ENCODE results near the gene CACNA2D1.

The CACNA2D1 gene

GRCh38 chr7:82428186-82428961, 15.2 kb downstream of the CACNA2D1 start:
- no peak for TF ChIP-seq FOXP2 (optimal IDR thresholded peaks at IDR 0.05; ENCODE audit: borderline replicate concordance, extremely low read depth, extremely low read length, insufficient read depth)

DNA sequence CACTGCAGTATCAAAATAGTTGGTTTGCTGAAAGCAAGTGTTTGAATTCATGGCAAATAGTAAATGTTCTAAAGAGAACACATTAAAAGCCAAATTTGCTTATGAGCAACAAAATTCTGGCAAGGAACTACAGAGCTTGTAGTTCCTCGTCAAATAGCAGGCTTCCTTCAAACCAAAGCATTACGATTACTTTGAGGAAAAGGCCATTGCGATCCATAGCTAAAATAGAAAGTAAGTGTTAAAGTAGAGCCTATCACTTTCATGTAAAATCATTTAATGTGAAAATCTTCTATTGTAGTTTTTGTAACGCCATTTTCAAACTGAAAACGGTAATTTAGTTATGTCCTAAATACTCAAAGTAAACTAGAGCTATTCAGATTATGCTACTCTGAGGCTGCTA, 20.1 kb downstream of the CACNA2D1 start:
- no peak for TF ChIP-seq POLR2AphosphoS5 (IDR thresholded peaks at IDR 0.05; ENCODE audit: low read depth, low read length)
- TF ChIP-seq REST (IDR thresholded peaks at IDR 0.05; ENCODE audit: insufficient read depth in 1 of 2, low read depth in 2 of 2, low read length in 2 of 2): no peak
- no peak for TF ChIP-seq TAF1 (IDR thresholded peaks at IDR 0.05; ENCODE audit: borderline replicate concordance, insufficient read depth, low read length)
- TF ChIP-seq SIN3A (IDR thresholded peaks at IDR 0.05; ENCODE audit: borderline replicate concordance, insufficient read depth, low read length): no peak
- TF ChIP-seq FOXP2 (optimal IDR thresholded peaks at IDR 0.05; ENCODE audit: borderline replicate concordance, extremely low read depth, extremely low read length, insufficient read depth): no peak

DNA sequence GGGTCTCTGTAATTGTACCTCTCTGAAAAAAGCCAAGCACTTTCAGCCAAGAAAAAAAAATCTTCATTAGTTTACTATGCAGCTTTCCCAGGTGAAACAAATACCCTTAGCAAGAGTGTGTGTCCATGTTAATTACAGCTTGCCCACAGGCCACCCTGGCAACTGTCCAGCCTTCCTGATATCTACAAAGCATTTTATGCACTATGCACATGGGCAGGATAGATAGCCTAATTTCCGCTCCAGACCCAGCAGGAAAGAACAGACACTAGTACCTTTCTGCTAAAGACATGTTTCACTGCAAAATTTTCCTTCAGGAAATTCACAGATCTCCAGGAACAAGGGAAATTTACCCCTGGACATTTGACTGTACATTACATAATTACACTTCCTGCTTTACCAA, 24.4 kb downstream of the CACNA2D1 start:
- TF ChIP-seq REST (IDR thresholded peaks at IDR 0.05; ENCODE audit: insufficient read depth in 1 of 2, low read depth in 2 of 2, low read length in 2 of 2) (no peak), SIN3A (IDR thresholded peaks at IDR 0.05; ENCODE audit: borderline replicate concordance, insufficient read depth, low read length) (no peak), TAF1 (IDR thresholded peaks at IDR 0.05; ENCODE audit: borderline replicate concordance, insufficient read depth, low read length) (no peak)

GRCh38 chr7:82417898-82418297, 25.7 kb downstream of the CACNA2D1 start:
- no peak for TF ChIP-seq TAF1 (IDR thresholded peaks at IDR 0.05; ENCODE audit: borderline replicate concordance, insufficient read depth, low read length)
- no peak for TF ChIP-seq FOXP2 (optimal IDR thresholded peaks at IDR 0.05; ENCODE audit: borderline replicate concordance, extremely low read depth, extremely low read length, insufficient read depth)
- TF ChIP-seq SIN3A (IDR thresholded peaks at IDR 0.05; ENCODE audit: borderline replicate concordance, insufficient read depth, low read length): no peak
- no peak for TF ChIP-seq POLR2AphosphoS5 (IDR thresholded peaks at IDR 0.05; ENCODE audit: low read depth, low read length)
- no peak for TF ChIP-seq REST (IDR thresholded peaks at IDR 0.05; ENCODE audit: insufficient read depth in 1 of 2, low read depth in 2 of 2, low read length in 2 of 2)

DNA sequence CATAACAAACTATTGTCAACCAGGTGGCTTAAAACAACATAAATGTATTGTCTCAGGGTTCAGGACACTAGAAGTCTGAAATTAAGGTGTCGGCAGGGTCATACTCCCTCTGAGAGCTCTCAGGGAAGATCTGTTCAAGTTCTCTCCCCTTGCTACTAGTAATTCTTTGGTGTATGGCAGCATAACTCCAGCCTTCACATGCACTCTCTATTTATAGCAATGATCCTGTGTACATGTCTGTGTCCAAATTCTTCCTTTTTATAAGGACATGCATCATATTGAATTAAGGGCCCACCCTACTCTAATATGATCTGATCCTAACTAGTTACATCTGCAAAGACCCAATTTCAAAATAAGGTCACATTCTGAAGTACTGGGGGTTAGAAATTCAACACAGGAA, 27.2 kb downstream of the CACNA2D1 start:
- TF ChIP-seq FOXP2 (optimal IDR thresholded peaks at IDR 0.05; ENCODE audit: borderline replicate concordance, extremely low read depth, extremely low read length, insufficient read depth) (no peak), REST (IDR thresholded peaks at IDR 0.05; ENCODE audit: insufficient read depth in 1 of 2, low read depth in 2 of 2, low read length in 2 of 2) (no peak), POLR2AphosphoS5 (IDR thresholded peaks at IDR 0.05; ENCODE audit: low read depth, low read length) (no peak)
